Fibroblast of villous mesenchyme (primary cell): ENCODE data around the gene SLC10A2. TPM values are rescaled to one million over a fixed set of nuclear protein-coding genes. Genes with fewer than 3 reads are reported as not detected.
"Not testable (repeated sequence)": the region's sequence is repeated elsewhere in the genome, so short reads cannot be mapped to it uniquely, and the experiment has no call there.

Experiments used
- DNase-seq: peaks from one replicate; pipeline ENCODE4 v3.0.0-alpha.2; 2010; ENCODE audit warnings: low read depth
- H3K4me3 ChIP-seq: 2 replicates; pipeline ENCODE4 v1.5.1; 2011; ENCODE audit warnings: low read depth, mild to moderate bottlenecking, low read length
- CTCF ChIP-seq: IDR thresholded peaks from 2 replicates; pipeline ENCODE4 v1.5.1; 2012; ENCODE audit warnings: low read depth, mild to moderate bottlenecking, low read length; ENCODE audit not compliant: insufficient read depth
- total RNA-seq: library from RNA; depleted of rRNA; stranded (reverse); fragments of >200 nt; gene quantifications from 2 replicates; pipeline ENCODE4 v1.2.3, GENCODE V29; 2012

The SLC10A2 gene
- not detected in 2 replicates for total RNA-seq

- no peak for TF ChIP-seq CTCF
- DNase-seq: no peak
- no peak within 1 kb of the TSS for H3K4me3 ChIP-seq
Observed at GRCh38 chr13:103066079-103066780, at the start of gene SLC10A2. TSS of gene SLC10A2 (minus strand) at chr13:103066417. CDS start at chr13:103066249, 168 bp downstream.

GRCh38 chr13:103107580-103107979 is 41.4 kb upstream of the SLC10A2 start:
- TF ChIP-seq CTCF: no peak
- H3K4me3 ChIP-seq: no peak overlapping the region
- DNase-seq: no peak

GRCh38 chr13:103104340-103104739 is 38.1 kb upstream of the SLC10A2 start:
- no peak for TF ChIP-seq CTCF
- no peak for DNase-seq
- H3K4me3 ChIP-seq: no peak overlapping the region

- not testable (repeated sequence) for H3K4me3 ChIP-seq, DNase-seq
Observed at GRCh38 chr13:103103456-103103855, 37.2 kb upstream of the SLC10A2 start.

GRCh38 chr13:103102482-103102881 is 36.3 kb upstream of the SLC10A2 start:
- TF ChIP-seq CTCF: no peak
- H3K4me3 ChIP-seq: no peak overlapping the region
- no peak for DNase-seq

- DNase-seq: no peak
- TF ChIP-seq CTCF: no peak
Observed at GRCh38 chr13:103101901-103102300, 35.7 kb upstream of the SLC10A2 start.

GRCh38 chr13:103101500-103101899 is 35.3 kb upstream of the SLC10A2 start:
- no peak overlapping the region for H3K4me3 ChIP-seq
- TF ChIP-seq CTCF: no peak
- DNase-seq: no peak

More at GRCh38 chr13:103101901-103102300, 35.7 kb upstream of the SLC10A2 start:
- H3K4me3 ChIP-seq: no peak overlapping the region
